Ecto neural progenitor cell (in vitro differentiated cells): ENCODE data around the gene SLC2A4.
A peak's percentile ranks its signal among the peaks of the same experiment; 100 is the strongest.

Experiments used
- DNase-seq: peaks from one replicate; pipeline ENCODE4 v3.0.0-alpha.2; 2018; ENCODE audit warnings: low spot score

Gene SLC2A4

GRCh38 chr17:7279448-7279847, 2.1 kb upstream of the SLC2A4 start:
- DNase-seq: no peak

- peak; percentile 92 for DNase-seq
Measured at GRCh38 chr17:7280519-7281073, 922 bp upstream of the SLC2A4 start.

GRCh38 chr17:7281953-7282751, 634 bp downstream of the SLC2A4 start:
- no peak for DNase-seq

GRCh38 chr17:7282752-7283321, 1.3 kb downstream of the SLC2A4 start:
- no peak for DNase-seq

- no peak for DNase-seq
Measured at GRCh38 chr17:7283471-7284216, 2.1 kb downstream of the SLC2A4 start.

GRCh38 chr17:7284911-7285310, 3.4 kb downstream of the SLC2A4 start:
- DNase-seq: no peak

- no peak for DNase-seq
Measured at GRCh38 chr17:7285679-7286078, 4.2 kb downstream of the SLC2A4 start.

GRCh38 chr17:7289256-7290032, 7.9 kb downstream of the SLC2A4 start:
- no peak for DNase-seq

GRCh38 chr17:7290166-7290565, 8.6 kb downstream of the SLC2A4 start:
- DNase-seq: no peak

GRCh38 chr17:7290685-7291084, 9.2 kb downstream of the SLC2A4 start:
- no peak for DNase-seq

- DNase-seq: no peak
Measured at GRCh38 chr17:7292194-7292593, 10.7 kb downstream of the SLC2A4 start.

- no peak for DNase-seq
Measured at GRCh38 chr17:7292729-7293128, 11.2 kb downstream of the SLC2A4 start.

- no peak for DNase-seq
Measured at GRCh38 chr17:7293159-7293558, 11.6 kb downstream of the SLC2A4 start.

GRCh38 chr17:7293816-7294613, 12.5 kb downstream of the SLC2A4 start:
- DNase-seq: peak; percentile 79

- peak; percentile 96 for DNase-seq
Measured at GRCh38 chr17:7294614-7295153, 13.2 kb downstream of the SLC2A4 start, which contains the start of gene YBX2. YBX2 (minus strand) TSS chr17:7294639; CDS start chr17:7294500, 139 bp downstream.

- DNase-seq: no peak
Measured at GRCh38 chr17:7295230-7296180, 14.0 kb downstream of the SLC2A4 start.

GRCh38 chr17:7296189-7296861, 14.8 kb downstream of the SLC2A4 start:
- DNase-seq: peak; percentile 96

GRCh38 chr17:7304179-7304578, 22.7 kb downstream of the SLC2A4 start:
- DNase-seq: no peak
